Neural crest cell (in vitro differentiated cells): ENCODE results near the gene DNAAF5. TPM values are rescaled to one million over a fixed set of nuclear protein-coding genes. Genes with fewer than 3 reads are reported as not detected.

ENCODE experiments used
- DNase-seq: peaks from one replicate; pipeline ENCODE4 v3.0.0; 2021; ENCODE audit warnings: low read depth, mixed read lengths, low spot score
- H3K27ac Mint-ChIP-seq: one replicate; pipeline ENCODE4 v1.8.0; 2021; ENCODE audit warnings: mild to moderate bottlenecking, mixed read lengths; ENCODE audit not compliant: unreplicated experiment
- H3K27me3 Mint-ChIP-seq: 2 replicates; pipeline ENCODE4 v1.8.0; 2021; ENCODE audit warnings: low read depth, mild to moderate bottlenecking, mixed read lengths
- H3K36me3 Mint-ChIP-seq: 2 replicates; pipeline ENCODE4 v1.8.0; 2021; ENCODE audit warnings: low read depth, mild to moderate bottlenecking, mixed read lengths
- H3K4me1 Mint-ChIP-seq: 2 replicates; pipeline ENCODE4 v1.8.0; 2021; ENCODE audit warnings: mixed read lengths
- H3K4me3 Mint-ChIP-seq: one replicate; pipeline ENCODE4 v1.8.0; 2021; ENCODE audit warnings: mild to moderate bottlenecking, mixed read lengths
- H3K9me3 Mint-ChIP-seq: 2 replicates; pipeline ENCODE4 v1.8.0; 2021; ENCODE audit warnings: mixed read lengths
- CTCF ChIP-seq: fragments of 200-600 bp; sonication (generic); conservative IDR thresholded peaks from 2 replicates; pipeline ENCODE4 v1.5.0; 2021; ENCODE audit warnings: antibody characterized with exemption, mild to moderate bottlenecking
- total RNA-seq: library from RNA; stranded (reverse); gene quantifications from 2 replicates; pipeline ENCODE4 v1.2.1, GENCODE V29; 2021

DNAAF5 gene
- total RNA-seq, 1 donor from 2014 or later = 54.2 TPM

GRCh38 chr7:711093-711921 lies 15.2 kb upstream of the DNAAF5 start:
- TF ChIP-seq CTCF = no peak
- no peak for DNase-seq
- H3K27ac Mint-ChIP-seq = no peak overlapping the region
- H3K9me3 Mint-ChIP-seq = no peaks in the 10 kb centered on the region
- no peaks in the 10 kb centered on the region for H3K27me3 Mint-ChIP-seq
- H3K36me3 Mint-ChIP-seq = no peaks in the 10 kb centered on the region
- peaks cover 3% of the 10 kb centered on the region for H3K4me1 Mint-ChIP-seq
- H3K4me3 Mint-ChIP-seq = no peak overlapping the region

- H3K27me3 Mint-ChIP-seq = no peaks in the 10 kb centered on the region
- H3K27ac Mint-ChIP-seq = no peak overlapping the region
- H3K4me1 Mint-ChIP-seq = peaks cover 7% of the 10 kb centered on the region
- H3K4me3 Mint-ChIP-seq = no peak overlapping the region
- no peaks in the 10 kb centered on the region for H3K36me3 Mint-ChIP-seq
- no peak for TF ChIP-seq CTCF
- no peaks in the 10 kb centered on the region for H3K9me3 Mint-ChIP-seq
- no peak for DNase-seq
Measured at GRCh38 chr7:711922-712380, 14.5 kb upstream of the DNAAF5 start.

- Mint-ChIP-seq H3K4me1 (peaks cover 7% of the 10 kb centered on the region), H3K36me3 (no peaks in the 10 kb centered on the region), H3K27me3 (no peaks in the 10 kb centered on the region), H3K4me3 (no peak overlapping the region), H3K9me3 (no peaks in the 10 kb centered on the region), H3K27ac (no peak overlapping the region)
- DNase-seq = no peak
- no peak for TF ChIP-seq CTCF
Measured at GRCh38 chr7:712381-713138, 13.9 kb upstream of the DNAAF5 start.

GRCh38 chr7:713139-713457 lies 13.4 kb upstream of the DNAAF5 start:
- peaks cover 7% of the 10 kb centered on the region for H3K4me1 Mint-ChIP-seq
- H3K27ac Mint-ChIP-seq = no peak overlapping the region
- no peak overlapping the region for H3K4me3 Mint-ChIP-seq
- no peak for TF ChIP-seq CTCF
- no peaks in the 10 kb centered on the region for H3K9me3 Mint-ChIP-seq
- no peaks in the 10 kb centered on the region for H3K27me3 Mint-ChIP-seq
- H3K36me3 Mint-ChIP-seq = no peaks in the 10 kb centered on the region
- no peak for DNase-seq

GRCh38 chr7:713488-714230 lies 12.8 kb upstream of the DNAAF5 start:
- H3K4me3 Mint-ChIP-seq = no peak overlapping the region
- H3K27ac Mint-ChIP-seq = no peak overlapping the region
- no peak for TF ChIP-seq CTCF
- peaks cover 7% of the 10 kb centered on the region for H3K4me1 Mint-ChIP-seq
- no peaks in the 10 kb centered on the region for H3K27me3 Mint-ChIP-seq
- DNase-seq = no peak
- H3K36me3 Mint-ChIP-seq = no peaks in the 10 kb centered on the region
- no peaks in the 10 kb centered on the region for H3K9me3 Mint-ChIP-seq
